Mammary epithelial cell (primary cell): ENCODE measurements around the gene MYBPH.

Source experiments
- CTCF ChIP-seq, 2 donors: IDR thresholded peaks in 1 of 2; conservative IDR thresholded peaks in 1 of 2; 2 replicates each; pipeline ENCODE4 v1.5.1; 2011 to 2012; ENCODE audit warnings: inconsistent platforms in 2 of 2, low read length in 2 of 2, mild to moderate bottlenecking in 2 of 2, control low read depth in 1 of 2, low read depth in 1 of 2; ENCODE audit not compliant: insufficient read depth in 1 of 2; ENCODE audit errors: extremely low read depth in 1 of 2
- EZH2 ChIP-seq: IDR thresholded peaks from 2 replicates; pipeline ENCODE4 v1.6.1; 2012; ENCODE audit warnings: low read length, inconsistent platforms, borderline replicate concordance

GRCh38 chr1:203131548-203132200 lies 44.0 kb downstream of the MYBPH start:
- no peak for TF ChIP-seq CTCF (conservative IDR thresholded peaks at IDR 0.05 in 1 of 2, IDR thresholded peaks at IDR 0.05 in 1 of 2; ENCODE audit: extremely low read depth in 1 of 2, insufficient read depth in 1 of 2, low read depth in 1 of 2, low read length in 2 of 2)
- TF ChIP-seq EZH2 = no peak
